Germinal center (tissue), 1 donor: Measurements from ENCODE around the gene WDR62.
A peak's percentile ranks its signal among the peaks of the same experiment; 100 is the strongest.
"Not testable (repeated sequence)": the region's sequence is repeated elsewhere in the genome, so short reads cannot be mapped to it uniquely, and the experiment has no call there.

ENCODE experiments used
- DNase-seq: peaks from one replicate; pipeline ENCODE4 v3.0.0; 2012; ENCODE audit warnings: mixed read lengths, low spot score

The WDR62 gene

GRCh38 chr19:36112678-36113077, 58.0 kb downstream of the WDR62 start:
- no peak for DNase-seq

GRCh38 chr19:36113425-36113824, 58.7 kb downstream of the WDR62 start:
- no peak for DNase-seq

GRCh38 chr19:36113894-36114720, 59.4 kb downstream of the WDR62 start:
- DNase-seq: no peak

GRCh38 chr19:36114721-36115452, 60.2 kb downstream of the WDR62 start, which contains the start of gene POLR2I:
POLR2I (minus strand) TSS chr19:36114875; CDS start chr19:36114856, 19 bp downstream.
- peak; percentile 98 for DNase-seq

- DNase-seq: peak; percentile 88
Observed at GRCh38 chr19:36115453-36116343, 61.0 kb downstream of the WDR62 start, which contains the start of gene TBCB. TBCB (plus strand) TSS chr19:36115468; CDS start chr19:36115561, 93 bp downstream.

- no peak for DNase-seq
Observed at GRCh38 chr19:36116344-36116637, 61.6 kb downstream of the WDR62 start.

GRCh38 chr19:36120092-36120983, 65.6 kb downstream of the WDR62 start:
- DNase-seq: no peak

GRCh38 chr19:36120984-36121358, 66.3 kb downstream of the WDR62 start:
- DNase-seq: no peak

- DNase-seq: no peak
Observed at GRCh38 chr19:36121486-36122124, 66.9 kb downstream of the WDR62 start.

GRCh38 chr19:36125557-36125956, 70.9 kb downstream of the WDR62 start:
- no peak for DNase-seq

- no peak for DNase-seq
Observed at GRCh38 chr19:36128392-36128736, 73.7 kb downstream of the WDR62 start.

- not testable (repeated sequence) for DNase-seq
Observed at GRCh38 chr19:36131221-36131620, 76.5 kb downstream of the WDR62 start.

- DNase-seq: not testable (repeated sequence)
Observed at GRCh38 chr19:36134867-36135266, 80.2 kb downstream of the WDR62 start.

GRCh38 chr19:36136964-36137686, 82.4 kb downstream of the WDR62 start:
- no peak for DNase-seq

- no peak for DNase-seq
Observed at GRCh38 chr19:36139120-36139472, 84.4 kb downstream of the WDR62 start.

- DNase-seq: peak; percentile 93
Observed at GRCh38 chr19:36139473-36140303, 85.0 kb downstream of the WDR62 start, which contains the start of gene CAPNS1. CAPNS1 (plus strand) TSS chr19:36140066; CDS start chr19:36141012, 946 bp downstream.

GRCh38 chr19:36140304-36141038, 85.8 kb downstream of the WDR62 start:
- peak; percentile 72 for DNase-seq
